ENCODE results near the gene WDR41. TPM values are rescaled to one million over a fixed set of nuclear protein-coding genes. Genes with fewer than 3 reads are reported as not detected.

WDR41 gene
- total and polyA plus RNA-seq, 8 donors: 7.4 to 27.4 (median 17.8) TPM

DNA sequence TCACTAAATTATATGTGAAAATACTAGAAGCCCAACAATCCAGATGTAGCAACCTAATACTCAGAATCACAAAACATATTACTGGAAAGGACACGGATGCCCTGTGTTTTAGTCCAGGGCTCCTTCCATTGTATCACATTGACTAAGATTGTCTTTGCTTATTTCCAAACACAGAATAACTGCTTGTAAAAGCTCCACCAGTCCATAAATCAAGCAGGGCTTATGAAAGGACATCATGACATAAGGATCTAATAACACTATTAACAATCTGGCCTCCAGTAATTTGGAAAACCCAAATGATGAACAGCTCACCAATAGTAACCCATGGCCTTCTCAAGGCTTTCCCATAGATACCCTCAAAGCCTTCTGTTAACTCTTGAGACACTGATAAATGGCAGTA is 39.8 kb downstream of the WDR41 start:
- Histone ChIP-seq H3K4me3 (no peak overlapping the region), H3K4me1 (no peaks in the 10 kb centered on the region), H3K9me3 (no peaks in the 10 kb centered on the region), H3K36me3 (peaks cover 3 to 5% (median 4%) of the 10 kb centered on the region in 3 donors), H3K27ac (no peak overlapping the region), H3K27me3 (no peaks in the 10 kb centered on the region)
- TF ChIP-seq, protein P1, sequence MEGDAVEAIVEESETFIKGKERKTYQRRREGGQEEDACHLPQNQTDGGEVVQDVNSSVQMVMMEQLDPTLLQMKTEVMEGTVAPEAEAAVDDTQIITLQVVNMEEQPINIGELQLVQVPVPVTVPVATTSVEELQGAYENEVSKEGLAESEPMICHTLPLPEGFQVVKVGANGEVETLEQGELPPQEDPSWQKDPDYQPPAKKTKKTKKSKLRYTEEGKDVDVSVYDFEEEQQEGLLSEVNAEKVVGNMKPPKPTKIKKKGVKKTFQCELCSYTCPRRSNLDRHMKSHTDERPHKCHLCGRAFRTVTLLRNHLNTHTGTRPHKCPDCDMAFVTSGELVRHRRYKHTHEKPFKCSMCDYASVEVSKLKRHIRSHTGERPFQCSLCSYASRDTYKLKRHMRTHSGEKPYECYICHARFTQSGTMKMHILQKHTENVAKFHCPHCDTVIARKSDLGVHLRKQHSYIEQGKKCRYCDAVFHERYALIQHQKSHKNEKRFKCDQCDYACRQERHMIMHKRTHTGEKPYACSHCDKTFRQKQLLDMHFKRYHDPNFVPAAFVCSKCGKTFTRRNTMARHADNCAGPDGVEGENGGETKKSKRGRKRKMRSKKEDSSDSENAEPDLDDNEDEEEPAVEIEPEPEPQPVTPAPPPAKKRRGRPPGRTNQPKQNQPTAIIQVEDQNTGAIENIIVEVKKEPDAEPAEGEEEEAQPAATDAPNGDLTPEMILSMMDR (IDR thresholded peaks at IDR 0.05): no peak
- no peak for DNase-seq
- FAIRE-seq: no peak
- 93 to 96% methylated on average over 1 of the region's 1 CpG for WGBS, 2 donors
- intact Hi-C loops (cut with DNase I): no loop called here
- ATAC-seq: no peak

DNA sequence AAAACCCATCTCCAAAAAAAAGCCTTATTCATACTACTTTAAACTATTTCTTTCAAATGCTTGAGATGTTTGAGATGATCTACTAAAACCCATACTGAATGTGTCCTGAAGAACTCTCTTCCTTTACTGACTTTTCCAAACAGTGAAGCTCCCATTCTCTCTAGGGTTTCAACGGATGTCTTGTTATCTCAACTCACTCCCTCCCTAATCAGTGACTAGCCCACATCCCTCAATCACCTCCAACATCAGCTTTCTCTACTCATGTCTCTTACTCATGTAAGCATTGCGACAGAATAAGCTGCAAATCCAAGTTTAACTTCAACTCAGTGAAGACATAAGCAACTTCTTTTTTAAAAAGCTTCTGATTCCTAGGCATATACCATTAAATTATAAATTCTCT is 42.1 kb downstream of the WDR41 start:
- WGBS, 2 donors: 77 to 80% methylated on average over 2 of the region's 2 CpGs
- ATAC-seq (no peak), DNase-seq (no peak), FAIRE-seq (no peak)
- H3K9me3 ChIP-seq: no peaks in the 10 kb centered on the region
- TF ChIP-seq, protein P1 (IDR thresholded peaks at IDR 0.05): no peak
- no peak overlapping the region for H3K27ac ChIP-seq
- intact Hi-C loops (cut with DNase I): no loop called here
- no peaks in the 10 kb centered on the region for H3K27me3 ChIP-seq
- no peak overlapping the region for H3K4me3 ChIP-seq
- H3K4me1 ChIP-seq: no peaks in the 10 kb centered on the region
- peaks cover 3 to 5% (median 4%) of the 10 kb centered on the region in 3 donors for H3K36me3 ChIP-seq

DNA sequence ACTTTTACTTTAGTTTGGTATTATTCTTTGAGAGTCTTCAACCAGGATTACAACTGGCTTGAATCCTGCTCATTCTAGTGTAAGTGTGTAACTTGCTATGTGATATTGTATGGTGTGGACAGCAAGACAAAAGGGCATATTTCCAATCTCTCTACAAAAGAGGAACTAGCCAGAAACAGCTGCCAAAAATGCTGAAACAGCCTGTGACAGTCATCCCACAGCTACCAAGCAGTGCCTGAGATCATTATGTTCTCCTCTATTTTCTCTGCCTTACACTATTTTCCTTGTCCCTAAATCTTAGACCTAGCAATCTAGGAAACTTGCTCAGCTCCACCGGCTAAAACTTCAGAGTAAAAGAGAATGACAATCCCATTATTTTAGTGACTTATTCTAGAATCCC is 42.8 kb downstream of the WDR41 start:
- peaks cover 3 to 5% (median 4%) of the 10 kb centered on the region in 3 donors for H3K36me3 ChIP-seq
- no peak for FAIRE-seq
- H3K4me3 ChIP-seq: no peak overlapping the region
- WGBS, 2 donors: 95% methylated on average over 1 of the region's 1 CpG
- intact Hi-C loops (cut with DNase I): no loop called here
- H3K27me3 ChIP-seq: no peaks in the 10 kb centered on the region
- no peak for DNase-seq
- TF ChIP-seq, protein P1 (IDR thresholded peaks at IDR 0.05): no peak
- ATAC-seq: peak in 2 of 4 donors; percentile 34 to 61
- no peaks in the 10 kb centered on the region for H3K9me3 ChIP-seq
- no peak overlapping the region for H3K27ac ChIP-seq
- H3K4me1 ChIP-seq: no peaks in the 10 kb centered on the region

DNA sequence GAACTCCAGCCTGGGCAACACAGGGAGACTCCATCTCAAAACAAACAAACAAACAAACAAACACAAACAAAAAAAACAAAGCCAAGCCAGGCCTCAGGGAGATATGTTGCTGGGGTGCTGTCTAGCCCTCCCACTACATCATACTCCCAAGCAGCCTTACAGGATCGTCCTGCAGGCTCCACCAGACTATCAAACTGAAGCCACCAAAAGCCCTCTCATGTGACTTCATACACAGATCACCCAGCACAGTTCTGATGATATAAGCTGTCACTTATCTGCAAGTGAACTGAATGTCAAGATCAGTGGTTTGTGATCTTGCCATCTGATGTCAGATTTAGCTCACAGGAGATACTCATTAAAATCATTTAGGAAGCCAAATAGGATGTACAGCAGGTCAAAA is 43.3 kb downstream of the WDR41 start:
- ATAC-seq (no peak), DNase-seq (no peak), FAIRE-seq (no peak)
- Histone ChIP-seq H3K9me3 (no peaks in the 10 kb centered on the region), H3K36me3 (peaks cover 3 to 5% (median 4%) of the 10 kb centered on the region in 3 donors), H3K4me3 (no peak overlapping the region), H3K27ac (no peak overlapping the region), H3K4me1 (no peaks in the 10 kb centered on the region), H3K27me3 (no peaks in the 10 kb centered on the region)
- WGBS, 2 donors: 89 to 90% methylated on average over 1 of the region's 1 CpG
- TF ChIP-seq, protein P1 (IDR thresholded peaks at IDR 0.05): no peak
- intact Hi-C loops (cut with DNase I): no loop called here

DNA sequence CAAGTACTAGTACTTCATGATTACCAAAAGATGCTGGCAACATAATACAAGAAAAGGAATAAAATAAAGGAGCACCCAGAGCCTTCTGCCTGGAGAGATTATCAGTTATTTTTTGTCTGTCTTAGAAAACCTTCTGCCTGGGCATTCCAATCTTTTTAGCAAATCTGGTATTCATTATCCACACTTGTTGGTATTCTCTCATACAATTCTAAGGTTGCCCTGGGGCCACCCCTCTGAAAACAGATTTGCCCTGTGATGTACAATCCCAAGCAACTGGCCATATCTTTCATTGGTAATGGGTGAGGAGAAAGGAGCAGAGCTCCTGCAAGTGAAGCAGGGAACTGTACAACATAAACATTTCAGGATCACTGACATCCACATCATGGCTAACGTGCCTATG is 47.8 kb downstream of the WDR41 start:
- no peaks in the 10 kb centered on the region for H3K9me3 ChIP-seq
- 88 to 95% methylated on average over 1 of the region's 1 CpG for WGBS, 2 donors
- no peak for FAIRE-seq

More for the DNA sequence above, 47.8 kb downstream of the WDR41 start:
- Histone ChIP-seq H3K27me3 (no peaks in the 10 kb centered on the region), H3K4me1 (no peaks in the 10 kb centered on the region), H3K36me3 (peaks cover 0 to 9% (median 3%) of the 10 kb centered on the region in 3 donors), H3K27ac (no peak overlapping the region), H3K4me3 (no peak overlapping the region)
- no peak for DNase-seq
- TF ChIP-seq, protein P1 (IDR thresholded peaks at IDR 0.05): no peak
- no peak for ATAC-seq
- intact Hi-C loops (cut with DNase I): no loop called here
